AG09319 (cell line): ENCODE data around the gene S100A9.

Source experiments
- DNase-seq: peaks from one replicate; pipeline ENCODE4 v3.0.0-alpha.2; 2010; ENCODE audit warnings: low read depth; ENCODE audit errors: extremely low read depth
- TF ChIP-seq, protein P1 (sequence below): IDR thresholded peaks from 2 replicates; pipeline ENCODE4 v1.5.1; 2011; ENCODE audit warnings: low read depth, mild to moderate bottlenecking, inconsistent platforms, low read length, moderate library complexity

Gene S100A9

GRCh38 chr1:153386500-153386901 lies 28.8 kb downstream of the S100A9 start:
- TF ChIP-seq, protein P1, sequence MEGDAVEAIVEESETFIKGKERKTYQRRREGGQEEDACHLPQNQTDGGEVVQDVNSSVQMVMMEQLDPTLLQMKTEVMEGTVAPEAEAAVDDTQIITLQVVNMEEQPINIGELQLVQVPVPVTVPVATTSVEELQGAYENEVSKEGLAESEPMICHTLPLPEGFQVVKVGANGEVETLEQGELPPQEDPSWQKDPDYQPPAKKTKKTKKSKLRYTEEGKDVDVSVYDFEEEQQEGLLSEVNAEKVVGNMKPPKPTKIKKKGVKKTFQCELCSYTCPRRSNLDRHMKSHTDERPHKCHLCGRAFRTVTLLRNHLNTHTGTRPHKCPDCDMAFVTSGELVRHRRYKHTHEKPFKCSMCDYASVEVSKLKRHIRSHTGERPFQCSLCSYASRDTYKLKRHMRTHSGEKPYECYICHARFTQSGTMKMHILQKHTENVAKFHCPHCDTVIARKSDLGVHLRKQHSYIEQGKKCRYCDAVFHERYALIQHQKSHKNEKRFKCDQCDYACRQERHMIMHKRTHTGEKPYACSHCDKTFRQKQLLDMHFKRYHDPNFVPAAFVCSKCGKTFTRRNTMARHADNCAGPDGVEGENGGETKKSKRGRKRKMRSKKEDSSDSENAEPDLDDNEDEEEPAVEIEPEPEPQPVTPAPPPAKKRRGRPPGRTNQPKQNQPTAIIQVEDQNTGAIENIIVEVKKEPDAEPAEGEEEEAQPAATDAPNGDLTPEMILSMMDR, result no peak
- no peak for DNase-seq

- TF ChIP-seq, protein P1, result no peak
- no peak for DNase-seq
These were observed 29.3 kb downstream of the S100A9 start for GRCh38 chr1:153387001-153387400.

DNA sequence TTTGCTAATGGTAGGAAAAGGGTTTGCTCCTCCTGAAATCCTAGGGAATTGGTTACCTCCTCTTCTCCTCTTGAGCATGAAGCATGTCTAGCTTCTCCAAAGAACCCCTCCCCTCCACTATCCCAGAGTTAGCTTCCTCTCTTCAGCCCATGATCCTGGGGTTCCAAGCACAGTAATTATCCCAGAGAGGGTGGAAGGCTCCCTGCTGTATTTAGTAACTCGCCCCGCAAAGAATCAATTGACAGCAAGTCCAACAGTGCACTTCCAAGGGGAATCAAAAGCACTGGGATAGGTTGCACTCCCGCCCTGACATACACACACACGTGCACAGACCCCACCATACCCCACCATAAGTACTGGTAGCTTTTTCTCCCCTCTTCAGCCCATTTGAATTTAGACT lies 30.1 kb downstream of the S100A9 start:
- DNase-seq, result no peak
- TF ChIP-seq, protein P1, result no peak

- no peak for DNase-seq
- TF ChIP-seq, protein P1, result no peak
These were observed 31.7 kb downstream of the S100A9 start for GRCh38 chr1:153389401-153389800.

- DNase-seq, result no peak
- TF ChIP-seq, protein P1, result no peak
These were observed 32.6 kb downstream of the S100A9 start for GRCh38 chr1:153389973-153390879.

DNA sequence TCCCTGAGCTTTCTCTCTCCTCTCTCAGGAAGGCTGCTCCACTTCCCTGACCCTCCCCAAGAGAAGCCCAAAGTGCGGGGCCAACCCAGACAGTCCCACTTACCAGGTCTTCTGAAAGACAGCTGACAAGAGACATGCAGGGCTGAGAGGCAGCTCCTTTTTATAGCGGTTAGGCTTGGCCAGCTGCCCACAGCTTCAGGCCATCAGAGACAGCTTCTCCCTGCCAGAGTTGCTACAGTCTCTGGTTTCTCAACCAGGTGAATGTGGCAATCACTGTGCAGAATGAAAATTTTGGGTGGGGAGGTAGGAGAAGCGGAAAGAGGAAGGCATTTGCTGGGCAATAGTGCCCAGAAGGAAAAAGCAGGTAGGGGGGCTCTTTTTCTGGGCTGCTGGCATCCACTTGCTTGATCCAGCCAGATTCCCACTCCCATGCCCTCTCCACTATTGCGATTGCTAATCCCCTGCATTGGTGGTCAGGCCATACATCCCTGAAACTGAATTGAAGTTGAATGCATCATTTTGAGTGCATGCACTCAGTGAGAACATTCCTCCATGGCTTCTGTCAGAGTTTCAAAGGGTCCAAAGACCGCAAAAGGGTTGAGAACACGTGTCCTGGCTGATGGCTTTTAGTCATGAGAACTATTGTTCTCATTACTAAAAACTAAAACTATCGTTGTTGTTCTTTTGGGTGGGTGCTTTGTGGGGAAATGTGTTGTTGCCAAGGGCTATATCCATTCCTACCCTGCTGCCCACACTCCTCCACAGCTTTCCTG lies 33.5 kb downstream of the S100A9 start, which contains the start of gene S100A8:
Gene S100A8, minus strand, starts transcription at position 136 of the 773 bp plus-strand sequence. CDS start 538 bp downstream, outside the sequence.
- TF ChIP-seq, protein P1, result no peak
- DNase-seq, result no peak

DNA sequence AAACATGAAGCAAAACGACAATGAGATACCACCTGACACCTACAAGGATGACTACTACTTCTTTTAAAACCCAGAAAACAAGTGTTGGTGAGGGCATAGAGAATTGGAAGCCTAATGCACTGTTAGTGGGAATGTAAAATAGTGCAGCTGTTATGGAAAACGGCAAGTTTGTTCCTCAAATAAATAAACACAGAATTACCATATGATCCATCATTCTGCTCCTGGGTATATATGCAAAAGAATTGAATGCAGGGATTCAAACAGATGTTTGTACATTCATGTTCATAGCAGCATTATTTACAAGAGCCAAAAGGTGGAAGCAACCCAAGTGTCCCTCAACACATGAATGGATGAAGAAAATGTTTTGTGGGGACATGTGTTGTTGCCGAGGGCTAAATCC lies 34.6 kb downstream of the S100A9 start:
- DNase-seq, result no peak
- TF ChIP-seq, protein P1, result no peak
